Stimulated activated CD8-positive, alpha-beta memory T cell treated with anti-CD3 and anti-CD28 coated beads, Interleukin-12 subunit alpha, Interleukin-12 subunit beta, amount 100 ng/mL, for 24 hours (primary cell): ENCODE data around the gene NOL4L.

Source experiments
- DNase-seq: peaks from one replicate; pipeline ENCODE4 v3.0.0-alpha.2; 2020; ENCODE audit errors: extremely low read depth

The NOL4L gene

DNA sequence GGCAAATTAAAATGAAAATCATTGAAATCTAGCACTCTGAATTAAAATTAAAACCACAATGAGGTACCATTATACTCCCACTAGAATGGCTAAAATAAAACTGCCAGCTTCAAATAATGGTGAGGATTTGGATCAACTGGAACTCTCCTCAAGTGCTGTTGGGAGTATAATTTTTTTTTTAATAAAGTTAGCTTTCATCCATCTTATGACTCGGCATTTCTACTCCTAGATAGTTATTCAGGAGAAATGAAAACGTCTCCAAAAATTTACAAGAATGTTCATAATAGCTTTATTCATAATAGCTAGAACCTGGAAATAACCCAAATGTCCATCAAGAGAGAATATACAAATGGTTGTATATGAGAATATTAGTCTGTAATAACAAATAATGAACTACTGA lies 163.8 kb downstream of the NOL4L start:
- DNase-seq: no peak

DNA sequence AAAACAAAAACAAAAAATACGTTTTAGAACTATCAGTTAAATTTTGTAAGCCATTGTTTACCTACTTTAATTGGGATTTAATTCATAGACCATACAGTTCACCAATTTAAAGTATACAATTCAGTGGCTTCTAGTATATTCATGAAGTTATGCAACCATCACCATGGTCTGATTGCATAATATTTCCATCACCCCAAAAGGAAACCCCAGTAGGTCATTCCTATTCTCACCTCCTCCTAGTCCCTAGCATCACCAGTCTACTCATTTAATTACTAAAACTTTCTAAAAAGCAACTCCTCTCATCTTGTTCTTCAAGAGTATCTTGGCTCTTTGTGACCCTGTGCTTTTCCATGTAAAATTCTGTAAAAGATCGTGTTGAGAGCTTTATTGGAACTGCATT lies 166.8 kb downstream of the NOL4L start:
- DNase-seq: no peak

DNA sequence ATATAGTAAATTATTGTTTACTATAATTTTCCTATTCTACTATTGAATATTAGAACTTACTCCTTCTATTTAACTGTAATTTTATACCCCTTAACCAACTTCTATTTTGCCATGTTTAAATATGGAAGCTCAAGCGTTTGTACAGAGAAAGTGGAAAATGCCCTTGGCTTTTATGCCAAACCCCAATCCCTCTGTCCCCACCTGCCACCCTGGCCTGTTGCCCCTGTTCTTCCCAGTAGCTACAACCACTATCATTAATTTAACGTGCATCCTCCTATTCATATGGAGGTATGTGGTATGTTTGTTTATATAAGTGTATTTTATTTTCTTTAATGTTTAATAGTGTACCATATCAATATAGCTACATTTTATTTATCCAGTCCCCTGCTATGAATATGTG lies 168.9 kb downstream of the NOL4L start:
- no peak for DNase-seq

DNA sequence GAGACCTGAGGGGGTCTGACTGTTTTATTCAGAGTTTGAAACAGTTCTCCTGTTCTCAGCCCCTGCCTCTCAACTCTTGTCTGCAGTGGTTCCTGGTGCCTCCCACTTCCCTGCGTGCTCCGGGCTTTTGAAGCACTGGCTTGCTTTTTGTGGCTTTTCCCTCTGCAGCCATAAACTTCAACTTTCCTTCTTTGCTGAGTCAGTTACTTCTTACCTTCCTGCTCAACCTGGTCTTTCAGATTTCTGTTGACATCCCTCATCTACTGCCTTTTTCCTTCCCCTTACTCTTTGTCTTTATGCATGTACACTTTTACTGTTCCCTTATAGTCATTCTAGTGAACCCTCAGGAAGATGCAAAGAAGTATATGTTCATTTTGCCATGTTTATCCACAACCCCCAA lies 169.6 kb downstream of the NOL4L start:
- DNase-seq: no peak

DNA sequence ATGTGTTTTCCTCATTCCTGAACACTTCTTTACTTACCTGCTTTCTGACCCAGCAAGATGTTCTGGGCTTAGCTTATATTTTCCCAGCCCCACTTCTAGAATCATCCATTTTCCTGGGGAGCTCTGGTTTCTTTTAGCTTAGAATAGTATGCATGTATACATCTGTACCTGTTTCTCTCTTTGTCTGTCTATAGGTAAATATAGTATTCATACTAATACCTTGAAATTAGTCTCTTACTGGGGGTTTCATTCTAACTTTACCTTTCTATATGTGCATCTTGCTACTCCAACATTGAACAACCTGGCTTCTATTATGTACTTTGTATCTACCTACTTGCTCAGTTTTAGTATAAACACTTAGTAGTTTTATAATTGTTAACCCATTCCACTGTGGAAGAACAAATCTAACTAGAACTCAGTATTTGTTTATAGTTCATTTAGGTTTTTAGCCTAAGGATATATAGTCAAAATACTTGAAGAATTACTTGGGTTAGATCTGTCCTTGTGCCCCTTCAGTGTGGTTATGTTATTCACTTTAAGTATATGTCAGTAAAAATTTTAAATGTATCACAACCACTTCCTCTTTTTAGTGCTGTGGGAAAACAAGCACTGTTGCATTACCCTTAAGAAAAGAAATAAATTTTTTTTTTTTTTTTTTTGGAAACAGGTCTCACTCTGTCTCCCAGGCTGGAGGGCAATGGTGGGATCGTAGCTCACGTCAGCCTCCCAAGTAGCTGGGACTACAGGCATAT lies 173.0 kb downstream of the NOL4L start:
- no peak for DNase-seq

DNA sequence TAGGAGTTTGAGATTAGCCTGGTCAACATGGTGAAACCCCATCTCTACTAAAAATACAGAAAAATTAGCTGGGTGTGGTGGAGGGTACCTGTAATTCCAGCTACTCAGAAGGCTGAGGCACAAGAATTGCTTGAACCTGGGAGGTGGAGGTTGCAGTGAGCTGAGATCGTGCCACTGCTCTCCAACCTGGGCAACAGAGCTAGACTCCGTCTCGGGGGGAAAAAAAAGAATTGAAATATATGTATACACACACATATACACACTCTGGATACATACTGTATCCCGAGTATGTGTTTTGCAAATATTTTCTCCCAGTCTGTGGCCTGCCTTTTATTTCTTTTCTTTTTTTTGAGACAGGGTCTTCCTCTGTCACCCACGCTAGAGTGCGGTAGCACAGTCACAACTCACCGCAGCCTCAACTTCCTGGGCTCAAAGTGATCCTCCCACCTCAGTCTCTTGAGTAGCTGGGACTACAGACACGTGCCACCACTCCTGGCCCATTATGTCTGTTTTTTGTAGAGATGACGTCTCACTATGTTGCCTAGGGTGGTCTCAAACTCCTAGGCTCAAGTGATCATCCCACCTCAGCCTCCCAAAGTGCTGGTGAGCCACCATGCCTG lies 177.9 kb downstream of the NOL4L start:
- peak; percentile 21 for DNase-seq

DNA sequence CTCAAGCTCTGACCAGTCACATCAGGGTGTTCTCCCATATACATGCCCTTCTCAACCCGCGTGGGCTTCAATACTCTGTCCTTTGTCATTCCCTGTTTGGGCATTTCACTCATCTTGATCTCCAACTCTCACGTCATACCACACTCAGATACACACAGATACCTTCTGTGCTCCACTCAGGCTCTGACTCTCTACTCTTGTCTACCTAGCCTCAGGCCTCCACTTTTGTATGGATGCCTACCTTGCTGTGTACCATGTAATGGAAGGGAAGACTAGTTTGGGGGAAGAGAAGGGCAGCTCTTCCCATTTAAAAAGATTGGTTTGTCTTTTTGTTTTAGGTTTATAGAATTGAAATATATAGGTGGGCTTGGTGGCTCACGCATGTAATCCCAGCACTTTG lies 178.4 kb downstream of the NOL4L start:
- no peak for DNase-seq

DNA sequence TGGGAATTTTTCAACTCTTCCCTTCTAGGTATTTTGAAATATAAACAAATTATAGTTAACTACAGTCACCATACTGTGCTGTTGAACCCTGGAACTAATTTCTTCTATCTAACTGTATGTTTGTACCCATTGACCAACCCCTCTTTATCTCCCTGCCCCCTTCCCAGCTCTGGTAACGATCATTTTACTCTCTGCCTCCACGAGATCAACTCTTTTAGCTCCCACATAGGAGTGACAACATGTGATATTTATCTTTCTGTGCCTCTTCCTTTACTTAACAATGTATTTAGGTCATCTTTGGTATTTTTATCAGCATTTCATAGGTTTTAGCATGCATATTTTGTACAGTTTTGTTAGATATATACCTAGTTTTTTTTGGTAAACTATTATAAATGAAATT lies 181.1 kb downstream of the NOL4L start:
- no peak for DNase-seq

DNA sequence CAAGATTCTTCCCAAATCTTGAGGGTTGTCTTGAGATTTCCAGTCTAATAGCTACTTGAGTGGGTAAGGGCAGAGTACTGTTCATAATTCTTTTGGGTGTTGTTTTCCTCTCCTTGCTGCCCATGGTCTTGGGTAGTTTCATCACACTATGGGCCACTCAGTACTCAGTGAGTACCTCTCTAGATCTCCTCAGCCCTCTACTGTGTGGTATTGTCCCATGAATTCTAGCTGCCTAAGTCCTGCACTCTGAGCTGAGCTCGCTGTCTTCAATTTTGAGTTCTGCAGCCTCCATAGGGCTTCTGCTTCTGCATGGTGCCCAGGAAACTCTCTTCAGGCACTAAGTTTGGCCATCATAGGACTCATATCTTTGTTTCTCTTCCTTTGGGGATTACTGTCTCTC lies 184.7 kb downstream of the NOL4L start:
- DNase-seq: no peak

DNA sequence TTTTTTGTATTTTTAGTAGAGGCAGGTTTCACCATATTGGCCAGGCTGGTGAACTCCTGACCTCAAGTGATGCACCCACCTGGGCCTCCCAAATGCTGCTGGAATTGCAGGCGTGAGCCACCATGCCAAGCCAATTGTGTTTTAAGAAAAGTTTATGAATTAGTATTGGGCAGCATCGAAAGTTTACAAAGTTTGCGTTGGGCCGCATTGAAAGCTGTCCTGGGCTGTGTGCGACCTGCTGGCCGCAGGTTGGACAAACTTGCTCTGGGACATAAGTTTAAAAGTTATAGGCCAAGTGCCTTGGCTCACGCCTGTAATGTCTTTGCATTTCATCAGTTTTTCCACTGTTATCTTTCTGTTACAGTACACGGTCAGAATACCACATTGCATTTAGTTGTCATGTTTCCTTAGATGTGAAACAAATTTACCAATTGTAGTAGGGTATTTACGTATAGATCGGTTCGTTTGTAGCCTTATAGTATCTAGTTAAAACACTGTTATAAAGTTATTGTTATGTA lies 187.5 kb downstream of the NOL4L start:
- no peak for DNase-seq

DNA sequence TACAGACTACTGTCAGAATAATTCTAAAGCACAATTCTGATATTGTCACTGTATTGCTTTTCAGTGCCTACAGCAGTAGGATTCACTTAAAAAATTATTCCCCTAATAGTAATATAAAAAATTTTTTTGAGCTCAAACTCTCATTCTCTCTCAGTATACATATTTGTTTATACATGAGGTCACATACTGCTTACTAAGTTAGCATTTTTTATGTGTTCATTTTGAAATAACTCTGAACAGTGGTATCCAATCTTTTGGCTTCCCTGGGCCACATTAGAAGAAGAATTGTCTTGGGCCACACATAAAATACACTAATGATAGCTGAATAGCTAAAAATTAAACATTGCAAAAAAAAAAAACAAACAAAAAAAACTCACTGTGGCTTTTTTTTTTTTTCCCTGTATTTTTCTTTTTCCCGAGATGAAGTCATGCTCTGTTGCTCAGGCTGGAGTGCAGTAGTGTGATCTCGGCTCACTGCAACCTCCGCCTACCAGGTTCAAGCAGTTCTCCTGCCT lies 188.4 kb downstream of the NOL4L start:
- no peak for DNase-seq

DNA sequence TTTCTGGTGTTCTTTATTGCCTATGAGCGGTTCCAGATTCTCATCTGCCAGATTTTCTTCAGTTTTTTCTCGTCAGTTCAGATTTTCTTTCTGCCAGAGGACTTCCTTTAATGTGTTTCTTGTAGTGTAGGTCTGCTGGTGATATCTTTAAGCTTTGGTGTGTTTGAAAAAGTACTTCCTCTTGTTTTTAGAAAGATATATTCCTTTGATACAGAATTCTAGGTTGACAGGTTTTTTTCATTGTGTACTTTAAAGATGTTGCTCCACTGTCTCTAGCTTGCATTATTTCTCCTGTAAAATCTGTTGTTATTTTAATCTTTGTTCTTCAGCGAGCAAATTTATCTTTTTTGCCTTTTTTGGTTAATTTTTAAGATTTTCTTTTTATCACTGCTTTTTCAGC lies 190.1 kb downstream of the NOL4L start:
- no peak for DNase-seq
